Loucy (cell line): Measurements from ENCODE around the gene BMP4.

Experiments used
- H2AFZ ChIP-seq: fragments of 200-600 bp; sonication (generic); 2 replicates; pipeline ENCODE4 v1.6.0; 2016; ENCODE audit warnings: antibody characterized with exemption, mild to moderate bottlenecking, low read length, moderate library complexity
- H3F3A ChIP-seq: fragments of 200-600 bp; 2 replicates; pipeline ENCODE4 v1.6.0; 2016; ENCODE audit warnings: antibody characterized with exemption, low read depth, mild to moderate bottlenecking
- H3K27me3 ChIP-seq: fragments of 200-600 bp; sonication (generic); 2 replicates; pipeline ENCODE4 v1.6.1; 2014; ENCODE audit warnings: low read length, mild to moderate bottlenecking; ENCODE audit not compliant: insufficient read depth, poor library complexity, severe bottlenecking
- H3K36me3 ChIP-seq: fragments of 200-600 bp; sonication (generic); 2 replicates; pipeline ENCODE4 v1.6.1; 2016; ENCODE audit warnings: low read length; ENCODE audit not compliant: insufficient read depth
- H3K4me1 ChIP-seq: fragments of 200-600 bp; sonication (generic); 2 replicates; pipeline ENCODE4 v1.5.1; 2014; ENCODE audit warnings: low read length, mild to moderate bottlenecking; ENCODE audit not compliant: insufficient read depth, poor library complexity, severe bottlenecking
- H3K4me2 ChIP-seq: fragments of 200-600 bp; sonication (generic); 2 replicates; pipeline ENCODE4 v1.6.0; 2014; ENCODE audit warnings: antibody characterized with exemption, low read length, low read depth, mild to moderate bottlenecking; ENCODE audit not compliant: poor library complexity, severe bottlenecking
- H3K4me3 ChIP-seq: fragments of 200-600 bp; sonication (generic); 2 replicates; pipeline ENCODE4 v1.5.1; 2014; ENCODE audit warnings: low read length, mild to moderate bottlenecking, mixed read lengths; ENCODE audit not compliant: poor library complexity, severe bottlenecking
- H3K79me2 ChIP-seq: fragments of 200-600 bp; sonication (generic); 2 replicates; pipeline ENCODE4 v1.6.1; 2014; ENCODE audit warnings: low read length; ENCODE audit not compliant: insufficient read depth
- H3K9ac ChIP-seq: fragments of 200-600 bp; sonication (generic); 2 replicates; pipeline ENCODE4 v1.6.0; 2014; ENCODE audit warnings: mild to moderate bottlenecking, low read depth, low read length, moderate library complexity; ENCODE audit not compliant: poor library complexity, severe bottlenecking
- H3K9me2 ChIP-seq: fragments of 200-600 bp; sonication (generic); replicated peaks from 2 replicates; pipeline ENCODE4 v1.6.1; 2016; ENCODE audit warnings: low read depth, low read length, mixed read lengths
- H3K9me3 ChIP-seq: fragments of 200-600 bp; sonication (generic); 2 replicates; pipeline ENCODE4 v1.6.1; 2014; ENCODE audit warnings: mild to moderate bottlenecking, antibody characterized with exemption, low read length, low read depth; ENCODE audit not compliant: insufficient read depth
- H4K20me1 ChIP-seq: fragments of 200-600 bp; sonication (generic); 2 replicates; pipeline ENCODE4 v1.6.0; 2014; ENCODE audit warnings: antibody characterized with exemption, low read length, mild to moderate bottlenecking; ENCODE audit not compliant: insufficient read depth, poor library complexity, severe bottlenecking
- EZH2phosphoT487 ChIP-seq: fragments of 200-600 bp; IDR thresholded peaks from 2 replicates; pipeline ENCODE4 v1.6.1; 2018; ENCODE audit warnings: antibody characterized with exemption, mild to moderate bottlenecking, moderate library complexity, borderline replicate concordance
- TF ChIP-seq, protein P1 (sequence below): fragments of 200-600 bp; sonication (generic); conservative IDR thresholded peaks from 2 replicates; pipeline ENCODE4 v1.5.1; 2014; ENCODE audit warnings: mild to moderate bottlenecking, antibody characterized with exemption, low read length

The BMP4 gene

DNA sequence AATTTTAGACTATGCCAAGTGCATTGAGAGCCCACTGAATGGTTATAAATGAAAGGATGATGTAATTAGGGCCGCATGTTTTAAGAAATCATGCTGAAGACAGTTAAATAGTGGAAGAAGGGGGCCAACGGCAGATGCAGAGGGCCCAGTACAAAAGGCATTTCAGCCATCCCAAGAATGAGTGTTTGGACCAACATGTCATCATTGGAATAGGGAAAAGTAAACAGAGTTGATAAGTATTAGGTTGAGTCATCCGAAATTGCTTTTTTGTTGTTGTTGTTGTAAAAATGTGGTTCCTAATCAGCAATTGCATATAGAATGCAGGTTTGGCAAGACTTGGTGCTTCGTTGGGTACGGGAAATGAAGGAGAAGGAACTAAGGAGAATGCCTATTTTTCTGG, 29.5 kb downstream of the BMP4 start:
- H3K4me1 ChIP-seq = no peaks in the 10 kb centered on the region
- H3K4me2 ChIP-seq = no peak overlapping the region
- H3K79me2 ChIP-seq = no peaks in the 10 kb centered on the region
- H4K20me1 ChIP-seq = no peaks in the 10 kb centered on the region
- H3K9me2 ChIP-seq = no peaks in the 10 kb centered on the region
- no peaks in the 10 kb centered on the region for H3K36me3 ChIP-seq
- no peaks in the 10 kb centered on the region for H3K27me3 ChIP-seq
- no peaks in the 10 kb centered on the region for H3K9me3 ChIP-seq
- H3K9ac ChIP-seq = no peak overlapping the region
- no peak overlapping the region for H3K4me3 ChIP-seq
- no peak overlapping the region for H2AFZ ChIP-seq
- no peaks in the 10 kb centered on the region for H3F3A ChIP-seq
- TF ChIP-seq, protein P1, sequence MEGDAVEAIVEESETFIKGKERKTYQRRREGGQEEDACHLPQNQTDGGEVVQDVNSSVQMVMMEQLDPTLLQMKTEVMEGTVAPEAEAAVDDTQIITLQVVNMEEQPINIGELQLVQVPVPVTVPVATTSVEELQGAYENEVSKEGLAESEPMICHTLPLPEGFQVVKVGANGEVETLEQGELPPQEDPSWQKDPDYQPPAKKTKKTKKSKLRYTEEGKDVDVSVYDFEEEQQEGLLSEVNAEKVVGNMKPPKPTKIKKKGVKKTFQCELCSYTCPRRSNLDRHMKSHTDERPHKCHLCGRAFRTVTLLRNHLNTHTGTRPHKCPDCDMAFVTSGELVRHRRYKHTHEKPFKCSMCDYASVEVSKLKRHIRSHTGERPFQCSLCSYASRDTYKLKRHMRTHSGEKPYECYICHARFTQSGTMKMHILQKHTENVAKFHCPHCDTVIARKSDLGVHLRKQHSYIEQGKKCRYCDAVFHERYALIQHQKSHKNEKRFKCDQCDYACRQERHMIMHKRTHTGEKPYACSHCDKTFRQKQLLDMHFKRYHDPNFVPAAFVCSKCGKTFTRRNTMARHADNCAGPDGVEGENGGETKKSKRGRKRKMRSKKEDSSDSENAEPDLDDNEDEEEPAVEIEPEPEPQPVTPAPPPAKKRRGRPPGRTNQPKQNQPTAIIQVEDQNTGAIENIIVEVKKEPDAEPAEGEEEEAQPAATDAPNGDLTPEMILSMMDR = no peak
- no peak for TF ChIP-seq EZH2phosphoT487

DNA sequence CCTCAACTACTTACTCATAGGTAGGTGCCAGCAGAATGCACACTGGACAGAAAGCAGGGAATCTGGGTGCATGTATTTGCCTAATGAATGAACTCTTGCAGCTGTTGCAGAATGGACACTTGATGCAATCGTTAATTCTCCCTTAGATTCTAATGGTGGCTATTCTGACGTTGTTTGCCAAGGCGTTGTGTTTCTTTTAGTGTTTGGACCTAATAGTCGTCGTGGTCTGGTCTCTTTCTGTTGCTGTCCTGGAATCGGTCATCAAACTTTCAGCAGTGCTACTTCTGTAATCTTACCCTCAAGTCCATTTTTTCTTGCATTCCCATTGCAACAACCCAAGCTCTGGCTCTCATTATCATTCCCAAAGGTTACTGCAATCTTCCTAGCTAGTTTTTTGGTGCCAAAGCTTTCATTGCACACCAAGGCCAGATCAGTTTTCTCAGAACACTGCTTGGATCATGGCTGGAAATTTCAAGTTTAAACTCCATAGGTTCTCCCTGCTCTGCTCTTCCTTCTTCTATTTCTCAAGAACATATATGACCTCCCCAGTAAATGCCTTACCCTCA, 31.3 kb downstream of the BMP4 start:
- Histone ChIP-seq H2AFZ (no peak overlapping the region), H3K4me2 (no peak overlapping the region), H3K4me1 (no peaks in the 10 kb centered on the region), H3K9me3 (no peaks in the 10 kb centered on the region), H3K27me3 (no peaks in the 10 kb centered on the region), H3K9me2 (no peaks in the 10 kb centered on the region), H3K79me2 (no peaks in the 10 kb centered on the region), H4K20me1 (no peaks in the 10 kb centered on the region), H3K9ac (no peak overlapping the region), H3K36me3 (no peaks in the 10 kb centered on the region), H3F3A (no peaks in the 10 kb centered on the region), H3K4me3 (no peak overlapping the region)
- TF ChIP-seq, protein P1 = no peak
- no peak for TF ChIP-seq EZH2phosphoT487

DNA sequence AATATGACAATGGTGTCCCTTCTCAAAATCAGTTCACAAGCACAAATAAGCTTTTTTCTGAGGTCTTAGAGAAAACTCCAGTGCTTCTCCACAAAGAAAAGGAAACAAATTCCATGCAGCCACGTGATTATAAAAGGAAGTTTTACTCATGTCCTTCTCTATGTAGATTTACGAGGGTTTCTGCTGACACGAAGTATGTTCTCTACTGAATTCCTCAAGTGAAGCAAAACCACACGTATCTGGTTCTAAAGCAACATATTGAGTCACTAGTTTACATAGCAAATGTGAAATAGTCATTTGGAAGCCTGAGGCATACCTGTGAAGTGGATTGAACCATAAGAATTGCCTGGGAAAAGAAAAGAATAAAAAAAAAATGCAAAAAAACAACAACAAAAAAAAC, 31.9 kb downstream of the BMP4 start:
- Histone ChIP-seq H3K4me2 (no peak overlapping the region), H3K36me3 (no peaks in the 10 kb centered on the region), H3K4me3 (no peak overlapping the region)

More for the DNA sequence above, 31.9 kb downstream of the BMP4 start:
- Histone ChIP-seq H3K4me1 (no peaks in the 10 kb centered on the region), H2AFZ (no peak overlapping the region), H3K27me3 (no peaks in the 10 kb centered on the region), H3K79me2 (no peaks in the 10 kb centered on the region), H3K9me2 (no peaks in the 10 kb centered on the region), H3F3A (no peaks in the 10 kb centered on the region), H4K20me1 (no peaks in the 10 kb centered on the region), H3K9me3 (no peaks in the 10 kb centered on the region), H3K9ac (no peak overlapping the region)
- TF ChIP-seq, protein P1 = no peak
- no peak for TF ChIP-seq EZH2phosphoT487
